DMS153 (cell line): Measurements from ENCODE around the gene ENO1.
A peak's percentile ranks its signal among the peaks of the same experiment; 100 is the strongest.
"Not testable (repeated sequence)": the region's sequence is repeated elsewhere in the genome, so short reads cannot be mapped to it uniquely, and the experiment has no call there.

ENCODE experiments used
- DNase-seq: peaks from one replicate; lab custom pipeline; 2025; lab: John Stamatoyannopoulos, UW

The ENO1 gene

DNA sequence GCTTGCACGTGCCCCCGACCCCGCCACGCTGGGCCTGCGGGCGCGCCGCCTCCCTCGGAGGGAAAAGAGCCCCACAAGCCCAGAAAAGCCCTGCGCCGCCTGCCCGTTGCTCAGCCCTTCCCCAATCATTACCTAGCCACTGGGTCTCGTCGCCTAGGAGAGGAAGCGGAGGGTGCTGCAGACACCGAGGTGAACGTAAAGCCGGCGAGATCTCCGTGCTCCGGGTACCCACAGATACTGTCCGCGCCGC is at the start of gene ENO1:
TSS of gene ENO1 (minus strand) at position 239 of the 250 bp plus-strand sequence. CDS start 3,778 bp downstream, outside the sequence.
- DNase-seq: no peak

DNA sequence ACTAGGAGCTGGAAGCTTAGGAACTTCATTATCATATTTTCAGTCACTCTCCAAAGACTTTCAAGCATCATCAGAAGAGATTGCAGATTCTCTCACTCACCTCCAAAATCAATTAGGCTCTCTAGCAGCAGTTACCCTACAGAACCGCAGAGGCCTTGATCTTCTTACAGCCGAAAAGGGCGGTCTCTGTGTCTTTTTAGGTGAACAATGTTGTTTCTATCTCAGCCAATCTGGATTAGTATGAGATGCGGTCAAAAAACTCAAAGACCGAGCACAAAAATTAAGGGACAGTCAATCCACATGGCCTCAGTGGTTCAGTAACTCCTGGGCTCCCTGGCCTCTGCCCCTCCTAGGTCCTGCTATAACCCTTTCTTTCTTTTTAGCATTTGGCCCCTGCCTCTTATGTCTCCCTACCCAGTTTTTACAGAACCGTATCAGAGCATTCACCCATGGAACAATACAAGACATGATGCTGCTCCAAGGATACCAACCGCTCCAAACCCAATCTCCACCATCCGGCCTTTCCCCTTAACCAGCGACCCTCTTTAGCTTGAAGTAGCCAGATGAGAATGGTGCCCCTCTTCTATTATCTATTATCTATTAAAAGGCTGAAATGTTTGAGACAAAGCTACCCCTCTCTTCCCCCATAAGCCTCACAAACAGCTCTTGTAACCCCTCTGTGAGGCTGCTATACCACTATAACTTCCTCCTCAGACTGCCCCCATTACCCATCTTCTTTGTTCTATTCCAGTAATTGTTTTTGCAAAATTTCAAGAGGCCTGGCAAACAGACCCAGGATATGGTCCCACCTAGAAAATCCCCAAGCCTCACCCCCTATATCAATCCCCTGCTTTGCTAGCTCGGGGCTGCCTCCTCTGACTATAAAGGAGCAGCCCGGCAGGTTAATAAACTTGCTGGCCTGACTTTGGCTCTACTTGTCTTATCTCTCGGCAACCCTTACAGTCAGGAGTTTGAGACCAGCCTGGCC is 48.5 kb upstream of the ENO1 start:
- DNase-seq: no peak

DNA sequence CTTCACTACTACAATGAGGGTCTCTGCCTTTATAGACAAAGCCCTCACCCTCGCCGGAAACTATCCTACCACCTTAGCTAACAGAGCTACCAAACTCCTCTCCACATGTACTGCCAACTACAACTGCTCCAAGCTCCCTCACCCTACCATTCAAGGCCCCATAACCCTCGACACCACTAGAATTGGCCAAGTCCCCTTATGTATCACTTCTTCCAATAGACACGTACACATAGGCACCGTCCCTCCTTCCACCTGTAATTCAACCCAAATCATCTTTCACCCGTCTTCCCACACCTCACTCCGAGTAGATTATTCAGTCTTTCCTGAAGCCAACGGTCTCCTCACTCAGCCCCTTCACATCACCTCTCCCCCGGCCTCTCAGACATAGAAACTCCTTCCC is 47.5 kb upstream of the ENO1 start:
- DNase-seq: no peak

DNA sequence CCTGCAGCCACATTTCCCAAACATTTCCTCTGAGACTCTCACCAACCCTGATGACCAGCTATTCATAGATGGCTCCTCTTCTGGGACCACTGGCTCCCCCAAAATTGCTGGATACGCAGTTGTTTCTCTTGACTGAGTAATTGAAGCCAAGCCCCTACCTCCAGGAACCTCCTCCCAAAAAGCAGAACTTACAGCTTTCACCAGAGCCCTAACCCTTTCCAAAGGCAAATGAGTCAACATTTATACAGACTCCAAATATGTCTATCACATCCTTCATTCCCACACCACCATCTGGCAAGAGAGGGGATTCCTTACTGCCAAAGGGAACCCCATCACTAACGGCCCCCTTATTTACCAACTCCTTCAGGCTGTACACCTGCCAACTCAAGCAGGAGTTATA is 46.9 kb upstream of the ENO1 start:
- no peak for DNase-seq

DNA sequence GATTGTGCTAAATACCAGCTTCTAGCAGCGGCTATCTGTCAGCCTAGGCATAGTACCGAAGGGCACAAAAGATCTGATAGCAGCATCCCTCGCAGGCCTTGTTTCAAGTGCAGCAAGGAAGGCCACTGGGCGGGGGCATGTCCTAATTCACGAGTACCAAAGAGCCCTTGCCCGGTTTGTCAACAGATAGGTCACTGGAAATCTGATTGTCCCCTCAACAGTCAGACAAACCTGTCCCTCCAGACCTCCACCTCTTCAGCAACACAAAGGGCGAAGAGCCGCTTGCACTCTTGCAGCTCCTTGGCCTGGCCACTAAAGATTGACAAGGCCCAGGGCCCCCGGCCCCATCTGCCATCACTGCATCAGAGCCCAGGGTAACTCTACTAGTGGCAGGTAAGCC is 44.5 kb upstream of the ENO1 start:
- no peak for DNase-seq

DNA sequence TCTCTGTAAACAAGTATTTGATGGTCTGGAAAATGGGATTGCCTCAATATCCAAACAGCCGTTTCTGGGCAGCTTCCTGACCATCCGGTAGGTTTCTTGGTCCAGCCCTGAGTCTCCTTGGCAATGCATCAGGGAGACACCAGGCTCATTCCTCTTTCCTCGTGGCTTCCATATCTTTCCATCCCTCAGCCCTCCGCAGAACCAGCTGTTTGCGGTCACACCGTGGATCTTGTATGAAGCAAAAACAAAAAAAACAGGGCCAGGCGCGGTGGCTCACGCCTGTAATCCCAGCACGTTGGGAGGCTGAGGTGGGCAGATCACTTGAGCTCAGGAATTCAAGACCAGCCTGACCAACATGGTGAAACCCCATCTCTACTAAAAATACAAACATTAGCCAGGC is 39.0 kb upstream of the ENO1 start:
- DNase-seq: not testable (repeated sequence)

DNA sequence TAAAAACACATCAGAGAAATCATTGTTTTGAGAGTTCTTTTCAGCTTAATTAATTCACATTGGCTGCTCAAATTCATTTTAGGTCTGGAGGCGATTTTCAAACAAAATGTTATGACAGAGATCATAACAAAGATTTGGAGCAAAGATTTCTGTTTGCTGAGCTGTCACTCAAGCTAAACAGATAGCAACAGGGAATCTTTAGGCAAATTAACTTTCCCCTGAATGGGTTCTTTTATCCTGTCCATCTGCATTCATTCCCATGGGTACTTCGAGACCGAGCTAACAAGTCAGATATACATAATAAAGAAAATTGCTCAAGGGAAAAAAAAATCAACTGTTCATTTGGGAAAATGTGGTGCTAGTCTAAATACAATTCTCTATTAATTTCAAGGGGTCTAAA is 37.0 kb upstream of the ENO1 start:
- DNase-seq: no peak

DNA sequence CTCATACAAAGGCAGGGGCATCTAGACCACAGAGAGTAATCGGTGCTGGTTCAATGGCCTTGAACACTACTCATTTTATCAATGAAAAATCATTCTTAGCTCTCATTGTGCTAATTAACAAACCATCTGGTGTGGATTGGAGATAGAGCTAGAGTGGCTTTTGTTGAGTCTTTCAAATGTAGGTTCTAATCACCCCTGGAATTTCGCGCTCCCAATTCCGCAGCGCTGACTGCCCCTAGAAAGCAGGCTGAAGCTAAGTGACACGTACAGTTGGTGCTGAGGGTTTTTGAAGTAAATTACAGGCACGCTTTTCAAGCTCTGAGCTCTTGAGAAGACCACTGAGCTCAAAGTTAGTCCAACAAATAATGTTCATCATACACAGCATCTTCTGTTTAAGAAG is 36.0 kb upstream of the ENO1 start:
- no peak for DNase-seq

DNA sequence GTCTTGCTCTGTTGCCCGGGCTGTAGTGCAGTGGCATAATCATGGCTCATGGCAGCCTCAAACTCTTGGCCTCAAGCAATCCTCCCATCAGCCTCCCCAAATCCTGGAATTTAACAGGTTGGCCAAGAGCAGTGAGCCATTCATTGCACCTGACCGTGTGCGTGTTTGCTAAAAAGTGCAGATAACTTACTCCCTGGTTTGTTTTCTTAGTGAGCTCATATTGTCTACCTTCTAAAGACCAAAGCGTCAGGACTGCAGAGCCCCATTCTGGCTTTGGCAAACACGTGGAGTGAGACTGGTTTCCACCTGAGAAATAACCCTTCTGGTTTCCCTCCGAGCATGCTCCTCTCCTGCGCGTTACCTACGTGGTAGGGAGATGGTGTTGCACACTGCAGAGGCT is 35.0 kb upstream of the ENO1 start:
- peak; percentile 59 for DNase-seq

DNA sequence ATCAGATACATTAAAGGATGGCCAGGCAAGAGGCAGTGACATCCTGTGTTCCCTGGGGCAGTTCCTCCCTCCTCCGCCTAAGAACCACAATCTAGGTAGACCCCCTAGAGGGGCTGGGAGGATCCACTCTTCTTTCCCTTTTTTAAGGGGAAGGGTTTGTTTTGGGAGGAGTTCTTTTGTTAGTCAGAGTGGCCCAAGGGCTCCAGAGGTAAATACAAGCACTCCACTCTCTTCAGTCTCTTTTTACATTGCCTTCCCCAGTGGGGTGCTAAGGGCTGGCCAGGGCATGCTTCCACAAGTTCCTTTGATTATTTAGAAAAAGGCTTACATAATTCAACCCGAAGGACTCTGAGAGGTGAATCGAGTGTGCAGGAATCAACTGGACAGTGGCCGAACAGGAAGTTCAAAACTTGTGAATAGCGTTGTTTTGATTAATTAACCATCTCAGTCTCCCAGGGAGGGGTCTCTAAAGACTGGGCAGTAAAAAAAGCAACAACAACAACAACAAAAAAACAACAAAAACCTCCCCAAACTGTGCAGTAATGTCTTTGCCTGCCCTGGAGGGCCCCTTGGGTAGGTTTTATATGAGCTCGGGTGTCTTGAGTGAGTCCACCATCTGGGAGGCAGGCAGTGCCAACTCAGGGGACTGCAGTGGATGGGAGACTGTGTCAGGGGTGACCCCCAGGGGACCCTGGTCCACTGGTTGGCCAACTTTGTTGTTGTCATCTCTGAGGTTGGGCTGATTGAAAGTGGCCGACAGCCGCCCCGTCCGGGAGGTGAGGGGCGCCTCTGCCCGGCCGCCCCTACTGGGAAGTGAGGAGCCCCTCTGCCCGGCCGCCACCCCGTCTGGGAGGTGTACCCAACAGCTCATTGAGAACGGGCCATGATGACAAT is 33.2 kb upstream of the ENO1 start:
- DNase-seq: peak; percentile 88

DNA sequence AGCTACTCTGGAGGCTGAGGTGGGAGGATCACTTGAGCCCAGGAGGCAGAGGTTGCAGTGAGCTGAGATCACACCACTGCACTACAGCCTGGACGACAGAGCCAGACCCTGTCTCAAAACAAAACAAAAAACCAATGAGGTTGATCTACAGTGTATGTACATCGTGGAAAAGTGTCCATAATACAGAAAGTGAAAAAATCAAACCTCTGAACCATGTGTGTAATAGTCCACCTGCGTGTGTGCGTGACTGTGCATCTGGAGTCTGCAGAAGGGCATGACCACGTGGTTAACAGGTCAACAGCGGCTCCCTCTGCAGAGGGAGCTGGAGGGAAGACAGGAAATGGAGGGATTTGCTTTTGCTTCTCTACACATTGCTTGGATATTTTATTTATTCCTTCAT is 32.4 kb upstream of the ENO1 start:
- peak; percentile 81 for DNase-seq

DNA sequence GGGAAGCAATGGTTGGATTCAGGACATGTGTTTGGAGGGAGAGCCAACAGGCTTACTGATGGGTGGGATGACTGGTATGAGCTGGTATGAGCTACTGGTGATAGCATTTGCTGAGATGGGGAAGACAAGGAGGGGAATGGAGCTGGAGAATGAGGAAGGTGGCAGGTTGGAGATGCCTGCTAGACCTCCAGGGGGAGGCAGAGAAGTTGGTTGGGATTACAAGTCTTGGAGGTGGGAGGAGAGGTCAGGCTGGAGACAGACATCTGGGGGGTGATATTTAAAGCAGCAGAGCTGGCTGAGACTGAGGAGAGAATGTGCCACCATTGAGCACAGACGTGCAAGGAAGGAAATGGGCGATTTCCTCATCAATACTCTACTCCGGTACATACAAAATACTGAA is 31.8 kb upstream of the ENO1 start:
- no peak for DNase-seq

DNA sequence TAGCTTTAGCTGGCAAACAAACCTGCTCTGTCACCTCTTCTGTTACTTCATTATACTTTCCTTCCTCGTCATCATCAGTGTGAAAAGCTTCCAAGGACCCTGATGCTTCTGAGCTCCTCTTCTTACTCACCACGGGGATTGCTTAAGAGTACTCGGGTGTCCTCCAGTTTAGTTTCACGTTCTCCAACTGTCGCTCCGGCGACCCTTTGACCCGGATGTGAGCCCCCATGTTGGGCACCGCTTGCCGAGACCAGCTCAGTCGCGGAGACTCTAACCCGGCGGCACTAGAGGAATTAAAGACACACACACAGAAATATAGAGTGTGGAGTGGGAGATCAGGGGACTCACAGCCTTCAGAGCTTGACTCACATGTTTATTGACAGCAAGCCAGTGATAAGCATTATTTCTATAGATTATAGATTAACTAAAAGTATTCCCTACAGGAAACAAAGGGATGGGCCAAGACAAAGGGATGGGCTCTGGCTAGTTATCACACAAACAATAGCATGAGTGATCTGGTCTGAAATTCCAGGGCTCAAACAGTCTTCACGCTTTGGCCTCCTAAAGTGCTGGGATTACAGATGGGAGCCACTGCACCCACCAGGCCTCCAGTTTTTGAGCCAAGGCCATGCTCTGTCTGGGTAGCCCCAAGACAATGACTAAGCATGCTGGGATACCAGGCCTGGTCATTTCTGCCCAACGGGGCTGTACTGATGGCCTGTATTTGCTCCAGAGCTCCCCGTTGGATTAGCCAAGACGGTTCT is 30.1 kb upstream of the ENO1 start:
- DNase-seq: no peak

DNA sequence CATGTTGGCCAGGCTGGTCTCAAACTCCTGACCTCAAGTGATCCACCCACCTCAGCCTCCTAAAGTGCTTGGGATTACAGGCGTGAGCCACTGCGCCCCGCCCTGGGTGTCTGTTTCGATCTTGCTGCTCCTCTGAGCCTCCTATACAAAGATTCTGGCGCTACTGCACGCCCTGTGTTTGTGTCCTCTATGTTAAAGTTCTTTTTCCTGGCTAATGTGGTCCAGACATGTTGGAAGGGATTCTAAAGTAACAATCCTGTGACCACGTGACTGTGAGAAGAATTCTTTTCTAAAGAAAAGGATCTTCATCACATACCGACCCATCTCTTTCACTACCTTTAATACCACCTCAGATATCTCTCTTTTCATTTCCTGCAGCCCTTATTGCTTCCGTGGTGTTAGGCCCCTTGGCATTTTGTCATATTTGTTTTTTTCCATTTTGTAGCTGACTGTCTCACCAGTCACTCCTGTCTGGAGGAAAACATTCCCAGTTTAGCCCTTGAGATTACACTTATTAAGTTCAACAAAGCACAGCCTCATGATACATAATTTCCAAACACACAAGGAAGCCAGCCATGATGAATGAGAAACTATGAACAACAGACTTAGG is 27.2 kb upstream of the ENO1 start:
- no peak for DNase-seq

DNA sequence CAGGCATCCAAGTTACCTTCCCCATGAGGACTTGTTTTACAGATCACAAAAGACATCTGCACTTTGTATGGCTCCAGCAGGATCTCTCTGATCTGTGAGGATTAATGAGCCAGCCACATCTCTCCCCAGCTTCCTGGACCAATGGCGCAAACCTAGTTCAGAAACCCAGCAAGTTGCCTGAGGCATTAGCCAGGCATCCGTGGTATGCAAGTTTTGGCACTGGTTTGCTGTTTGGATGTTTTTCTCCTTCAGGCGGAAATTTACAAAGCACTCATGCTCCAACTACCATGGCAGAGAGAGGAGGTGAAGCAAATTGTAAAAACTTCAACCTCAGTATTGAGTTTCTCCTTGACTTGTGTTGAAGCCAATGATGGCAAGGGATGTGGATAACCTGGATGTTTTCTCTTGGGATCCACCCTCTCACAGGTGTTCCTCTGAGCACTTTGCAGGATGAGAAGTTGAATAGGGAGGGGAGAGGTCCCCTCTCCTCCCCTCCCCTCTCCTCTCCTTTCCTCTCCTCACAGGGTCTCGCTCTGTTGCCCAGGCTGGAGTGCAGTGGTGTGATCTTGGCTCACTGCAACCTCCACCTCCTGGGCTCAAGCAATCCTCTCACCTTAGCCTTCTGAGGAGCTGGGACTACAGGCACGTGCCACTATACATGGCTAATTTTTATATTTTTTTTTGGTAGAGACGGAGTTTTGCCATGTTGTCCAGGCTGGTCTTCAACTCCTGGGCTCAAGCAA is 25.6 kb upstream of the ENO1 start:
- peak; percentile 38 for DNase-seq

DNA sequence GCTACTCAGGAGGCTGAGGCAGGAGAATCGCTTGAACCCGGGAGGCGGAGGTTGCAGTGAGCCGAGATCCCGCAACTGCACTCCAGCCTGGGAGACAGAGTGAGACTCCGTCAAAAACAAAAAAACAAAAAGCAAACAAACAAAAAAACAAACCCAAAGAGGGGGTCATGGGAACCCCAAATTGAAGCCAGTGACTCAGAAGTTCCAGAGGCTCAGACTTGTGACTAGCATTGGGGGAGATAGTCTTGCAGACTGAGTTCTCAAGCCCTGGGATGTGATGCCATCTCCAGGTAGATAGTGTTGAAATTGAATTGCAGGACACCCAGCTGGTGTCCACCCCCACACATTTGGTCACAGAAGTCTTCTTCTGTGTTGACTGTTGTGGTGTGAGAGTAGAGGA is 24.9 kb upstream of the ENO1 start:
- no peak for DNase-seq

DNA sequence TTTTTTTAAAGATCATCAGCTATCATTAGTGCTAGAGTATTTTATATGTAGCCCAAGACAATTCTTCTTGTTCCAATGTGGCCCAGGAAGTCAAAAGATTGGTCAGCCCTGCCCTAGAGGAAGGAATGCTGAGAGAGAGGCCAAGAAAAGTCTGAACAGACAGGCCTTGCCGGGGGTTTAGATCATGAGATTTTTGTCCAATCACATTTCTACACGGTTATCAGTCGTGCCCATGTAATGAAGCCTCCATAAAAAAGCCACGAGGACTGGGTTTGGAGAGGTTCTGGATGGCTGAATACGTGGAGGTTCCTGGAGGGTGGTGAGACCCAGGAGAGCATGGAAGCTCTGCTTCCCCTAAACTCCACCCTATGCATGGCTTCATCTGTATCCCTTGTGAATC is 24.3 kb upstream of the ENO1 start:
- DNase-seq: no peak

DNA sequence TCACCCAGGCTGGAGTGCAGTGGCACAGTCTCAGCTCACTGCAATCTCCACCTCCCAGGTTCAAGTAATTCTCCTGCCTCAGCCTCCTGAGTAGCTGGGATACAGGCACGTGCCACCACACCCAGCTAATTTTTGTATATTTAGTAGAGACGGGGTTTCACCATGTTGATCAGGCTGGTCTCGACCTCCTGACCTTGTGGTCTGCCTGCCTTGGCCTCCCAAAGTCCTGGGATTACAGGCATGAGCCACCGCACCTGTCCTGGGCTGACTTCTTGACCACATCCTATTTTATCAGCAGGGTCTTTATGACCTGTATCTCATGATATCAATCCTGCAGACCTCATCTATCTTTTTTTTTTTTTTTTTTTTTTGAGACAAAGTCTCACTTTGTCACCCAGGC is 22.2 kb upstream of the ENO1 start:
- DNase-seq: not testable (repeated sequence)

DNA sequence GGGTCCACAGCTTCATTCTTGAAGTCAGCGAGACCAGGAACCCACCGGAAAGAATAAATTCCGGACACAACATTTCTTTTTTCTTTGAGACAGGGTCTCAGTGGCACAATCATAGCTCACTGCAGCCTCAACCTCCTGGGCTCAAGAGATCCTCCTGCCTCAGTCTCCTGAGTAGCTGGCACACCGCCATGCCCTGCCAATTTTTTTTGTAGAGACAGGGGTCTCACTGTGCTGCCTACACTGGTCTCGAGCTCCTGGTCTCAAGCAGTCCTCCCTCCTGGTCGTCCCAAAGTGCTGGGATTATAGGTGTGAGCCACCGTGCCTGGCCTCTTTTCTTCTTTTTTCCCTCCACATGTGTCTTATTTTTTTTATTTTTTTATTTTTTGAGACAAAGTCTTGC is 20.6 kb upstream of the ENO1 start:
- no peak for DNase-seq

DNA sequence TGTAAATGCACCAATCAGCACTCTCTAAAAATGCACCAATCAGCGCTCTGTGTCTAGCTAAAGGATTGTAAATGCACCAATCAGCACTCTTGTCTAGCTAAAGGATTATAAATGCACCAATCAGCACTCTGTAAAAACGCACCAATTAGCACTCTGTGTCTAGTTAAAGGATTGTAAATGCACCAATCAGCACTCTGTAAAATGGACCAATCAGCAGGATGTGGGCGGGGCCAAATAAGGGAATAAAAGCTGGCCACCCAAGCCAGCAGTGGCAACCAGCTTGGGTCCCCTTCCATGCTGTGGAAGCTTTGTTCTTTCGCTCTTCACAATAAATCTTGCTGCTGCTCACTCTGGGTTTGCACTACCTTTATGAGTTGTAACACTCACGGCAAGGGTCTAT is 19.9 kb upstream of the ENO1 start:
- DNase-seq: not testable (repeated sequence)

DNA sequence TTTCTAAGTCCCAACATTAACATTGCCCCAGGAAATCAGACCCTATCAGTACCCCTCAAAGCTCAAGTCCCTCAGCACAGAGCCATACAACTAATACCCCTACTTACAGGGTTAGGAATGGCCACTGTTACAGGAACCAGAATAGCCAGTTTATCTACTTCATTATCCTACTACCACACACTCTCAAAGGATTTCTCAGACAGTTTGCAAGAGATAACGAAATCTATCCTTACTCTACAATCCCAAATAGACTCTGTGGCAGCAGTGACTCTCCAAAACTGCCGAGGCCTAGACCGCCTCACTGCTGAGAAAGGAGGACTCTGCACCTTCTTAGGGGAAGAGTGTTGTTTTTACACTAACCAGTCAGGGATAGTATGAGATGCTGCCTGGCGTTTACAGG is 19.0 kb upstream of the ENO1 start:
- not testable (repeated sequence) for DNase-seq
